Measurements from ENCODE around the gene ELAC2.

Gene ELAC2

DNA sequence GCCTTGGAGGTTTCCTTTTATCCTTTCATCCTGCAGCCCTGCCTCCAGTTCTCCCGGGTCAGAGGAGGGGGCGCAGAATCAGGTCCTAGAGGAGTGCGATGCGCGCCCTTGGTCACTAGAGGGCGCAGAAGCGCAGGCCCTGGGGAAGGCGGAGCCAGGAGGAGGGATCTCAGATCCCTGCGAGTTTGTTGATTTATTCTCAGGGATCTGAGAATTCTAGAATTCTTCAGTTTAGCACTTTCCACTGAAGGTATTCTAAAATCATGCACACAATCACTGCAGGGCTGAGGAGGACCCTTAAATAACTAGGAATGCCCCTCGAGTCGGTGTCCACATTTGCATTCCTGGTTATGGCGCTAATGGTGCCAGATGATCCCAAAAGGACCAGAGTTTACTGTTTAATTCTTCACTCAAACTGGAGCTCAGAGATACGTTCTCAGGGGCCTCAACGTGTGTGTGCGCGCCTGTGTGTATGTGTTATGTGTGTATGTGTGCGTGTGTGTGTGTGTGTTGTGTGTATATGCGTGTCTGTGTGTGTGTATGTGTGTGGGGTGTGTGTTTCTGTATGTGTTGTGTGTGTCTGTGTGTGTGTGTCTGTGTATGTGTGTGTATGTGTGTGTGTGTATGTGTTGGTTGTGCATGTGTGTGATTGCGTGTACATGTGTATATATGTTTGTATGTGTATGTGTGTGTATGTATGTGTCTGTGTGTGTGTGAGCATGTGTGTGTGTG, 6.9 kb upstream of the ELAC2 start:
- no peak overlapping the region for H3K4me3 ChIP-seq (ENCODE audit: control insufficient read depth, low read depth, low read length)
- DNase-seq (ENCODE audit: low read depth), result no peak
- TF ChIP-seq, protein P1, sequence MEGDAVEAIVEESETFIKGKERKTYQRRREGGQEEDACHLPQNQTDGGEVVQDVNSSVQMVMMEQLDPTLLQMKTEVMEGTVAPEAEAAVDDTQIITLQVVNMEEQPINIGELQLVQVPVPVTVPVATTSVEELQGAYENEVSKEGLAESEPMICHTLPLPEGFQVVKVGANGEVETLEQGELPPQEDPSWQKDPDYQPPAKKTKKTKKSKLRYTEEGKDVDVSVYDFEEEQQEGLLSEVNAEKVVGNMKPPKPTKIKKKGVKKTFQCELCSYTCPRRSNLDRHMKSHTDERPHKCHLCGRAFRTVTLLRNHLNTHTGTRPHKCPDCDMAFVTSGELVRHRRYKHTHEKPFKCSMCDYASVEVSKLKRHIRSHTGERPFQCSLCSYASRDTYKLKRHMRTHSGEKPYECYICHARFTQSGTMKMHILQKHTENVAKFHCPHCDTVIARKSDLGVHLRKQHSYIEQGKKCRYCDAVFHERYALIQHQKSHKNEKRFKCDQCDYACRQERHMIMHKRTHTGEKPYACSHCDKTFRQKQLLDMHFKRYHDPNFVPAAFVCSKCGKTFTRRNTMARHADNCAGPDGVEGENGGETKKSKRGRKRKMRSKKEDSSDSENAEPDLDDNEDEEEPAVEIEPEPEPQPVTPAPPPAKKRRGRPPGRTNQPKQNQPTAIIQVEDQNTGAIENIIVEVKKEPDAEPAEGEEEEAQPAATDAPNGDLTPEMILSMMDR (IDR thresholded peaks at IDR 0.05; ENCODE audit: control insufficient read depth, insufficient read depth, low read depth, low read length, missing control alignments), result peak; percentile 98

DNA sequence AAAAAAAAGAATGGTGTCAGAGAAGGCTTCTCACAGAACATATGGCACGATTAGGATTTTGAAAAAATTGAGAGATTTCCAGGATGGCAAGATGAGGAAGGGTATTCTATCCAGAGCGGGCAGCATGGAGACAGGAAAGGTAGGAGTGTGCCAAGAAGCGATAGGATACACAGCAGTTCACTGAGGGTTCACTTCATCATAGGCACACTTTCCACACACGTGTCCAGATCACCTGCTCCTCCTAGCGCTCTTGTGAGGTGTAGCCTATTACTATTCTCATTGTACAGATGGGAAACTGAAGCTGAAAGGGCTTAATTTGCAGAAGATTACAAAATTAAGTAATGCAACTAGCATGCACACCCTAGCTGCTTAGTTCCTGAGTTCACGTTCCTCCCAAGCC, 6.2 kb upstream of the ELAC2 start:
- no peak for DNase-seq (ENCODE audit: low read depth)
- TF ChIP-seq, protein P1 (IDR thresholded peaks at IDR 0.05; ENCODE audit: control insufficient read depth, insufficient read depth, low read depth, low read length, missing control alignments), result no peak
- no peak overlapping the region for H3K4me3 ChIP-seq (ENCODE audit: control insufficient read depth, low read depth, low read length)

DNA sequence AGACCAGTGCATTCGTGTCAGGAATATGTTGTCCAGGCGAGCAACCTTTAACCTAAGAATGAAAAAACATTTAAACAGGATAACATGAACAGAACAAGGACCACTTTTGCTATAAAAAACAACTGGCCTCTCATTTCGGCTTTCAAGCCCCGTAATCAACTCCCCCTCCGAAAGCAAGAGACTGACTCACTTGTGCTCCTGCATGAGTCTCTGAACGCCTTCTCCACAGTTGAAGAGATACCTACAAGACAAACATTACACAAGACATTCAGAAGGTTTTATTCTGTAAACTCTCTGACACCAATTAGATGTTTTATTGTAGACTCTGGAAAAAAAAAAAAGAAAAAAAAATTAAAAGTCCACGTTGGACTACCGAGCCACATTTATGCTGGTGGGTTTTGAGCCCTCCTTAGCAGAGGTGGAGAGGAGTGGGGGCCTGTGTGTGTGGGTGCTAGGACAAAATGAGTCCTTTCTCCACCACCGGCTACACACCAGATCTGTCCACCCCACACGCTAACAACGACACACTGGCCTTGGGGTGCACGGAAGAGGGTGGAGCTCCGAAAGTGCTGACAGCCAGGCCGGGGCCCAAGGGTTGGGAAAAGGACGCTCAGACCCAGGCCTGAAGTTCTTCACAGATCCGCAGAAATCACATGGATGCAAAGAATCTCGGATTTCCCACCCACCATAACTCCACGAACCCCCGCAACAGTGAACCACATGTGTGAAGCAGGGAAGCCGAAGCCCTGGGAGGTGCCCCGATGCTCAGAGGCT, 759 bp downstream of the ELAC2 start:
- H3K4me3 ChIP-seq (ENCODE audit: control insufficient read depth, low read depth, low read length), result peak overlapping the region; percentile 89
- no peak for DNase-seq (ENCODE audit: low read depth)
- TF ChIP-seq, protein P1 (IDR thresholded peaks at IDR 0.05; ENCODE audit: control insufficient read depth, insufficient read depth, low read depth, low read length, missing control alignments), result no peak

DNA sequence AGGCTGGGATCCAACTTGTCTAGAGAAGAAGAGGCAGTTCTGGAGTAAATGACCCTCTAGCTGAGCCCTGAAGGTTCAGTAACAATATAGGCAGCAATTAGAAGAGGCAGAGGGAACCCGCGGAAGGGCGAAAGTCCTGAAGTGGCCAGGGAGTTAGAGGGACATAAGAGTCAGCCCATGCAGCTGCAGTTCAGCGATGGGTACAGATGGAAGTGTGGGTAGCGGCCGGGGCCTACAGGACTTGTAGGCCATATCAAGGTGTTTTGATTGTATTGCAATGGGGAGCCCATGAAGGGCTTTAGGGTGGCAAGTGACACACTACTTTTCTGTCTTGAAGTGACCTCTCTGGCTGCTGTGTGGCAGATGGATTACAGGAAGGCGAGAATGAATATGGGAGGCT, 3.0 kb downstream of the ELAC2 start:
- TF ChIP-seq, protein P1 (IDR thresholded peaks at IDR 0.05; ENCODE audit: control insufficient read depth, insufficient read depth, low read depth, low read length, missing control alignments), result no peak
- H3K4me3 ChIP-seq (ENCODE audit: control insufficient read depth, low read depth, low read length), result no peak overlapping the region
- DNase-seq (ENCODE audit: low read depth), result no peak

DNA sequence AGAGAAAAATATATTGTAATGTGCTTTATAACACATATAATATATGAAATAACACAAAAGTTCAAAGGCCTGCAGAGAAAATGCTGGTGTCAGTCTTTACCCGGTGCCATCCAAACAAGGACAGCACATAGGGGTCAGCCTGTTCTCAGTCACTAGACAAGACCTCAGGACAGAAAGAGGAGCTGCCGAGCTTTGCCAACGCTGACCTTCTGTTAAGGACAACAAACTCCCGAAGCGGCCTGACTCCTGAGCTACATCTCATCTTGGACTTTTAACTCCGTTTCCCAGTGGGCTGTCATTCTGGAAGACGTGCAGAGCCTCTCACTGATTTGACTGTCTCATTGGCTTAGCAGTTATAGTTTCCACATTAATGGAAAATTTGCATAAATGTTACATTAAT, 6.9 kb downstream of the ELAC2 start:
- H3K4me3 ChIP-seq (ENCODE audit: control insufficient read depth, low read depth, low read length), result no peak overlapping the region
- no peak for DNase-seq (ENCODE audit: low read depth)
- TF ChIP-seq, protein P1 (IDR thresholded peaks at IDR 0.05; ENCODE audit: control insufficient read depth, insufficient read depth, low read depth, low read length, missing control alignments), result no peak

DNA sequence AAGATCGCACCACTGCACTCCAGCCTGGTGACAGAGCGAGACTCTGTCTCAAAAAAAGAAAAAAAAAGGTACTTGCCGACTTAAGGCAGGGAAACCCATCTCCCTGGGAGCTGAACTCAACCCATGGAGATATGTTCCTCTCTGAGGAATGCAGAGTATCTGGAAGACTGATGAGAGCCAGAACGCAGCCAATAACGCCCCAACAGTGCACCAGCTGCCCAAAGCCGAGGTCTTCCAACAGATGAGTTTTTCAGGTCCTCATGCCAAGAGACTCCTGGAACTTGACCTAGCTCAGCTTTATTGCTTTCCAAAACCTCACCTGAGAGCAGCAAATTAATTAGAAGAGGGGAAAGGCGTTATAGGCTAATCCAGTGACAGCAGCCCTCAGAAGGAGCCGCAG, 9.4 kb downstream of the ELAC2 start:
- no peak overlapping the region for H3K4me3 ChIP-seq (ENCODE audit: control insufficient read depth, low read depth, low read length)
- DNase-seq (ENCODE audit: low read depth), result no peak
- TF ChIP-seq, protein P1 (IDR thresholded peaks at IDR 0.05; ENCODE audit: control insufficient read depth, insufficient read depth, low read depth, low read length, missing control alignments), result no peak

All from AG09309 (cell line).